HG03457 (cell line): ENCODE measurements around the gene PCDHA7.
"Not testable (repeated sequence)": the region's sequence is repeated elsewhere in the genome, so short reads cannot be mapped to it uniquely, and the experiment has no call there.

ENCODE experiments used
- ATAC-seq: cut with Tn5 transposase; IDR thresholded peaks from one replicate; pipeline ENCODE4 v1.9.1; 2021; ENCODE audit warnings: moderate number of reproducible peaks; ENCODE audit not compliant: unreplicated experiment

The PCDHA7 gene

GRCh38 chr5:140857177-140857986 is 23.3 kb downstream of the PCDHA7 start:
- no peak for ATAC-seq

GRCh38 chr5:140857987-140858240 is 23.8 kb downstream of the PCDHA7 start:
- ATAC-seq = no peak

- ATAC-seq = no peak
Observed at GRCh38 chr5:140862441-140863295, 28.6 kb downstream of the PCDHA7 start.

- ATAC-seq = no peak
Observed at GRCh38 chr5:140868721-140869554, 34.9 kb downstream of the PCDHA7 start, which contains the start of gene PCDHA11. PCDHA11 (plus strand) TSS chr5:140868957; CDS start chr5:140869104, 147 bp downstream.

- no peak for ATAC-seq
Observed at GRCh38 chr5:140869555-140869886, 35.5 kb downstream of the PCDHA7 start.

GRCh38 chr5:140870221-140871201 is 36.4 kb downstream of the PCDHA7 start:
- ATAC-seq = no peak

GRCh38 chr5:140875085-140876065 is 41.3 kb downstream of the PCDHA7 start, which contains the start of gene PCDHA12:
PCDHA12 (plus strand) TSS chr5:140875308; CDS start chr5:140875473, 165 bp downstream.
- ATAC-seq = no peak

- not testable (repeated sequence) for ATAC-seq
Observed at GRCh38 chr5:140876541-140877261, 42.6 kb downstream of the PCDHA7 start.

- no peak for ATAC-seq
Observed at GRCh38 chr5:140877262-140877581, 43.2 kb downstream of the PCDHA7 start.

GRCh38 chr5:140881889-140882590 is 48.0 kb downstream of the PCDHA7 start, which contains the start of gene PCDHA13:
PCDHA13 (plus strand) TSS chr5:140882124; CDS start chr5:140882269, 145 bp downstream.
- ATAC-seq = no peak

- ATAC-seq = no peak
Observed at GRCh38 chr5:140882591-140882899, 48.5 kb downstream of the PCDHA7 start.

- ATAC-seq = no peak
Observed at GRCh38 chr5:140883373-140883772, 49.3 kb downstream of the PCDHA7 start.

- ATAC-seq = no peak
Observed at GRCh38 chr5:140883927-140884697, 50.0 kb downstream of the PCDHA7 start.
